KMS-11 (cell line): ENCODE measurements around the gene SHC2.

Source experiments
- H2AFZ ChIP-seq: fragments of 200-600 bp; sonication (generic); 2 replicates; pipeline ENCODE4 v1.6.1; 2016; ENCODE audit warnings: antibody characterized with exemption, mixed run types, low read depth
- H3K27ac ChIP-seq: fragments of 200-600 bp; sonication (generic); 2 replicates; pipeline ENCODE4 v1.6.1; 2016; ENCODE audit warnings: mild to moderate bottlenecking, mixed run types
- H3K27me3 ChIP-seq: fragments of 200-600 bp; sonication (generic); 2 replicates; pipeline ENCODE4 v1.6.1; 2017; ENCODE audit warnings: mild to moderate bottlenecking, low read depth, mixed run types, moderate library complexity; ENCODE audit not compliant: insufficient read depth
- H3K36me3 ChIP-seq: fragments of 200-600 bp; sonication (generic); 2 replicates; pipeline ENCODE4 v1.6.1; 2017; ENCODE audit warnings: mild to moderate bottlenecking, mixed run types; ENCODE audit not compliant: insufficient read depth
- H3K4me1 ChIP-seq: fragments of 200-600 bp; sonication (generic); 2 replicates; pipeline ENCODE4 v1.6.1; 2016; ENCODE audit warnings: mild to moderate bottlenecking, low read depth, mixed run types; ENCODE audit not compliant: poor library complexity, severe bottlenecking
- H3K4me2 ChIP-seq: fragments of 200-600 bp; sonication (generic); 2 replicates; pipeline ENCODE4 v1.7.0; 2016; ENCODE audit warnings: mild to moderate bottlenecking, mixed run types
- H3K4me3 ChIP-seq: fragments of 200-600 bp; sonication (generic); IDR thresholded peaks from 2 replicates; pipeline ENCODE4 v1.6.1; 2017; ENCODE audit warnings: low read depth, low read length, mixed read lengths; ENCODE audit not compliant: insufficient read depth
- H3K79me2 ChIP-seq: fragments of 200-600 bp; sonication (generic); 2 replicates; pipeline ENCODE4 v1.6.1; 2016; ENCODE audit warnings: low read depth, mixed run types; ENCODE audit not compliant: insufficient read depth
- H3K9ac ChIP-seq: fragments of 200-600 bp; sonication (generic); 2 replicates; pipeline ENCODE4 v1.6.1; 2016; ENCODE audit warnings: mild to moderate bottlenecking, mixed run types
- H4K20me1 ChIP-seq: fragments of 200-600 bp; sonication (generic); 2 replicates; pipeline ENCODE4 v1.6.1; 2016; ENCODE audit warnings: mild to moderate bottlenecking, mixed run types; ENCODE audit not compliant: insufficient read depth
- TF ChIP-seq, protein P1 (sequence below): fragments of 200-600 bp; sonication (generic); conservative IDR thresholded peaks from 2 replicates; pipeline ENCODE4 v1.6.1; 2017; ENCODE audit warnings: low read depth, mild to moderate bottlenecking, antibody characterized with exemption, low read length, moderate library complexity, mixed read lengths

The SHC2 gene

DNA sequence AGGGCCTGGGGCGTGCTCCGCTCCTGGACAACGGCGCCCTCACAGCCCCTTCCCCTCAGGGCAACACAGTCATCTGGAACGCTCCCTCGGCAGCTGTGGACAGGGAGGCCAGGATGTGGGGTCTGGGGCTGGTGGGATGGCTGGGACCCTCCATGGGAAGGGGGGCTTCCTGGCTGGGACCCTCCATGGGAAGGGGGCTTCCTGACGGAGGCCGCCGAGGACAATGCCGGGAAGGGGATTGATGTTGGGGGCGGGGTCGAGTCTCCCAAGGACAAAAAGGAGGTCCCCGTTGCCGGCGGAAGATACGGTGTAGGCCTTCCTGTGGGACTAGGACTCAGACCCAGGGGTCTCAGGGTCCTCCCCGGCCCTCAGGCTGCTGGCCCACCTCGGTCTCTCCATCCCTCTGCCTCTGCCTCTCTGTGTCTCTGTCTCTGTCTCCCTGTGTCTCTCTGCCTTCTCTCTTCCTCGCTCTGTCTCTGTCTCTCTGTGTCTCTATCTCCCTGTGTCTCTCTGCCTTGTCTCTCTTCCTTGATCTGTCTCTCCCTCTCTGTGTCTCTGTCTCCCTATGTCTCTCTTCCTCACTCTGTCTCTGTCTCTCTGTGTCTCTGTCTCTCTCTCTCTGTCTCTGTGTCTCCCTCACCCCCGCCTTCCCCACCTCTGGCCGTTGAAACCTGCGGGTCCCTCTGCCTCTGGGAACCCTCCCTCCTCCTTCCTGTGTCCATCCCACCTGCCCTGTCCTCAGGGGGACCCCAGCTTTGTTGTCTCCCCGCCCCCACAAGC lies 32.7 kb upstream of the SHC2 start:
- H3K27me3 ChIP-seq, result no peaks in the 10 kb centered on the region
- no peaks in the 10 kb centered on the region for H4K20me1 ChIP-seq
- no peak overlapping the region for H3K4me3 ChIP-seq
- no peaks in the 10 kb centered on the region for H3K36me3 ChIP-seq
- H3K27ac ChIP-seq, result no peak overlapping the region
- no peaks in the 10 kb centered on the region for H3K79me2 ChIP-seq
- TF ChIP-seq, protein P1, sequence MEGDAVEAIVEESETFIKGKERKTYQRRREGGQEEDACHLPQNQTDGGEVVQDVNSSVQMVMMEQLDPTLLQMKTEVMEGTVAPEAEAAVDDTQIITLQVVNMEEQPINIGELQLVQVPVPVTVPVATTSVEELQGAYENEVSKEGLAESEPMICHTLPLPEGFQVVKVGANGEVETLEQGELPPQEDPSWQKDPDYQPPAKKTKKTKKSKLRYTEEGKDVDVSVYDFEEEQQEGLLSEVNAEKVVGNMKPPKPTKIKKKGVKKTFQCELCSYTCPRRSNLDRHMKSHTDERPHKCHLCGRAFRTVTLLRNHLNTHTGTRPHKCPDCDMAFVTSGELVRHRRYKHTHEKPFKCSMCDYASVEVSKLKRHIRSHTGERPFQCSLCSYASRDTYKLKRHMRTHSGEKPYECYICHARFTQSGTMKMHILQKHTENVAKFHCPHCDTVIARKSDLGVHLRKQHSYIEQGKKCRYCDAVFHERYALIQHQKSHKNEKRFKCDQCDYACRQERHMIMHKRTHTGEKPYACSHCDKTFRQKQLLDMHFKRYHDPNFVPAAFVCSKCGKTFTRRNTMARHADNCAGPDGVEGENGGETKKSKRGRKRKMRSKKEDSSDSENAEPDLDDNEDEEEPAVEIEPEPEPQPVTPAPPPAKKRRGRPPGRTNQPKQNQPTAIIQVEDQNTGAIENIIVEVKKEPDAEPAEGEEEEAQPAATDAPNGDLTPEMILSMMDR, result no peak
- H2AFZ ChIP-seq, result no peak overlapping the region
- no peak overlapping the region for H3K4me2 ChIP-seq
- no peak overlapping the region for H3K9ac ChIP-seq
- H3K4me1 ChIP-seq, result no peaks in the 10 kb centered on the region

DNA sequence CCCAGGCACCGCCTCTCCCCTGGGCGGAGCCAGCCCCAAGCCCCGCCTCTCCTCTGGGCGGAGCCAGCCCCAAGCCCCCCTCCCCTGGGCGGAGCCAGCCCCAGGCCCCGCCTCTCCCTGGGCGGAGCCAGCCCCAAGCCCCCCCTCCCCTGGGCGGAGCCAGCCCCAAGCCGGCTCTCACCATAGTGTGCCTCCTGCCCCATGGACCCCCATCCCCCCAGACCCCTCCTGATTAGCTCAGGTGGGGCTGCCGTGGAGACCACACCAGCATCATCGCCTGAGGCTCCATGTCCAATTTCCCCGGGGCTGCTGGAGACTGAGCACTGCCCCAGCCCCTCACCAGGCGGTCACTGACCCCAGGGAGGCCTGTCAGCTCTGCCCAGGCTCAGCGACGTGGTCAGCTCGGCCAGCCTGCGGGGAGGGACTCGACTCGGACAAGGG lies 31.3 kb upstream of the SHC2 start:
- Histone ChIP-seq H3K9ac (no peak overlapping the region), H3K4me1 (no peaks in the 10 kb centered on the region), H3K27me3 (no peaks in the 10 kb centered on the region; the same call in 1 of the 2 replicates), H2AFZ (no peak overlapping the region), H3K79me2 (no peaks in the 10 kb centered on the region), H4K20me1 (no peaks in the 10 kb centered on the region), H3K4me3 (no peak overlapping the region), H3K27ac (no peak overlapping the region), H3K36me3 (no peaks in the 10 kb centered on the region), H3K4me2 (no peak overlapping the region)
- TF ChIP-seq, protein P1, result no peak

DNA sequence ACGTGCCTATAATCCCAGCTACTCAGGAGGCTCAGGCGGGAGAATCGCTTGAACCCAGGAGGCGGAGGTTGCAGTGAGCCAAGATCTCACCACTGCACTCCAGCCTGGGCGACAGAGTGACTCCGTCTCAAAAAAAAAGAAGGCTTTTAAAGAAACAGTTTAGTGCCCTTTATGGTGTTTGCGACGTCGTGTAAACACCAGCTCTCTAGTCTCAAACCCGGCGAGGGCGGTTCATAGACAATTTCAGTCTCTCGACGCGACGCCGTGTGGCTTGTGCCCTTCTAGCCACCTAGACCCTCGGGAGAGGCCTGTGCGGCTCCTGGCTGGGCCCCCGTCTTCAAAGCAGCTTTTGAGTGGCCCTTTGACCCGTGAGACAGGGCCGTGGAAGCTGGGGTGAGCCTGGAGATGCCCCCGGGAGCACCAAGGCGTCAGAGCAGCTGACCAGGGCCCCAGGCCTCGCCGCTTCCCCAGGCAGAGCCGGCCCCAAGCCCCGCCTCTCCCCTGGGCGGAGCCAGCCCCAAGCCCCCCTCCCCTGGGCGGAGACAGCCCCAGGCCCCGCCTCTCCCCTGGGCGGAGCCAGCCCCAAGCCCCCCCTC lies 30.4 kb upstream of the SHC2 start:
- no peak overlapping the region for H3K4me2 ChIP-seq
- H3K36me3 ChIP-seq, result no peaks in the 10 kb centered on the region
- H4K20me1 ChIP-seq, result no peaks in the 10 kb centered on the region
- no peaks in the 10 kb centered on the region for H3K79me2 ChIP-seq
- peaks cover 2% of the 10 kb centered on the region; the same call in 1 of the 2 replicates for H3K27me3 ChIP-seq
- H3K4me3 ChIP-seq, result no peak overlapping the region
- H3K4me1 ChIP-seq, result no peaks in the 10 kb centered on the region
- H3K27ac ChIP-seq, result no peak overlapping the region
- H3K9ac ChIP-seq, result no peak overlapping the region
- H2AFZ ChIP-seq, result no peak overlapping the region
- TF ChIP-seq, protein P1, result no peak

DNA sequence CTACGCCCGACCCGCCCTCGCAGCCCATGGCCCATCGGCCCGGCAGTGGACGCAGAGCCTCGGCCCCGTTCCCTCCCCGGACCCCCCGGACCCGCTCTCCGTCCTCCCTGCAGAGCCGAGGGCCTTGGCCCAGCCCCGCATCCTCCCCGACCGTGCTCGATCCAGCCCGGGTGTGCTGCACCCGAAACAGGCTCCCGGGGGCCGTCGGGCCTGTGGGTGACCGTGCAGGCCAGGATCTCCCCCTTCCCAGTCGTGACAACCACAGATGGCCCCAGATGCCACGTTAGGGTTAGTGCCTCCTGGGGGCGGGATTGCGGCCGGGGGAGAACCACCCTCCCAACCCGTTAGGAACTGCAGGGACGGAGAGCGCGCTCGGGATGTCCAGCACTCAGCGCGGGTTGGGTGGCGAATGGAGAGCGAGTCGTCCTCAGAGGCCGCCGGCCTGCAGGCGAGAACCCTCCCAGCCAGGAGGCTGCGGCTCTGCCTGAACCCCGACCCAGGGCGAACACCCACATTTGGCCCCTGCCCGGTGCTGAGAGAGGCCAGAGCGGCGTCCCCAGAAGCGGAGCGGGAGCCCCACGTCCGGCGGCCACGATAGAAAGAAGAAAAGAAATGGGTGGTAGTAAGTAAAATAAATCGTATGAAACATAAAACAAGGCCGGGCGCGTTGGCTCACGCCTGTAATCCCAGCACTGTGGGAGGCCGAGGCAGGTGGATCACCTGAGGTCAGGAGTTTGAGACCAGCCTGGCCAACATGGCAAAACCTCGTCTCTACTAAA lies 28.8 kb upstream of the SHC2 start:
- H3K4me3 ChIP-seq, result no peak overlapping the region
- peaks cover 7% of the 10 kb centered on the region; the same call in 1 of the 2 replicates for H3K27me3 ChIP-seq
- TF ChIP-seq, protein P1, result no peak
- H2AFZ ChIP-seq, result peak overlapping the region; percentile 54; the same call in 1 of the 2 replicates
- H3K36me3 ChIP-seq, result no peaks in the 10 kb centered on the region
- H3K27ac ChIP-seq, result no peak overlapping the region
- H3K79me2 ChIP-seq, result no peaks in the 10 kb centered on the region
- peak overlapping the region; percentile 71 for H3K4me2 ChIP-seq
- no peaks in the 10 kb centered on the region for H3K4me1 ChIP-seq
- no peaks in the 10 kb centered on the region for H4K20me1 ChIP-seq
- H3K9ac ChIP-seq, result no peak overlapping the region
